GM11168 (cell line): Measurements from ENCODE around the gene NME3.

Source experiments
- in situ Hi-C: fragments of 300-500 bp; cut with MboI; formaldehyde crosslinking; loops from one replicate; pipeline ENCODE4 v1.12.0; 2022; ENCODE audit warnings: low sequenced_read_pairs; ENCODE audit not compliant: unreplicated experiment

Gene NME3

GRCh38 chr16:1732071-1732470 is 39.3 kb downstream of the NME3 start:
- in situ Hi-C loops: no loop called here

DNA sequence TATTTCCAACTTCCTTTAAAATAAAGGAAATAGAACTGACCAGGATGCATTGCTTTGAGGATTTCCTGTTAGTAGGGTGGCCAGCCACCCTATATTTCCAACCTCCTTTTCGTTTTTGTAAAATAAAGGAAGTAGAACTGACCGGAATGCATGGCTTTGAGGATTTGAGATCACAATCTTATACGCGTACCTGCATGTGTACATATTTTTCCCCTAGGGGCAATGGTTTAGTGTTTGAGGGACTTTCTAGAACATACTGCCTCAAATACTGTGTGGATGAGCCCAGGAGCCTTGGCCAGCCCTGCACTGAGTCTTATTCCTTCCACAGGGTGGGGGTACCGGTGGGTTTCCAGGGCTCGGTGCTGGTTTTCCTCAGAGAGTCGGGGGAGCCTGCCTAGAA is 39.7 kb downstream of the NME3 start:
- in situ Hi-C loops: no loop called here

GRCh38 chr16:1731073-1731472 is 40.3 kb downstream of the NME3 start:
- in situ Hi-C loops: no loop called here

- in situ Hi-C loops: no loop called here
Observed at GRCh38 chr16:1729445-1729844, 41.9 kb downstream of the NME3 start.

DNA sequence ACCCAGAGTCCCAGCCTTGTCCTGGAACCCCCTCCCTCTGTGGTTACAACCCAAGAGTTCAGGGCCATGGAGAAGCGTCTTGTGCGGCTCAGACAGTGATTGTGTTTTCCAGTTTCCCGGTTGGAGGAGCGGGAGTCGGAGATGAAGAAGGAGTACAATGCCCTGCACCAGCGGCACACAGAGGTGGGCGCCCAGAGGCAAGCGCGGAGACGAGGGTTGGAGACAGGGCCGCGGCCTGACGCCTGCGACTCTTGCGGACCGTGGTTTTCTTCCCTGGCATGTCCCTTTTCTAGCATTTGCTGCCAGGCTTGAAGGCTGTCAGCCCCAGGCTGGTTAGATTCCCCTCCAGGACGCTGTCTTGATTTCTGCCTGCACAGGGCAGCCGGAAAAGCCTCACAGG is 42.3 kb downstream of the NME3 start:
- in situ Hi-C loops: no loop called here

- in situ Hi-C loops: no loop called here
Observed at GRCh38 chr16:1727651-1728624, 43.4 kb downstream of the NME3 start.

- in situ Hi-C loops: no loop called here
Observed at GRCh38 chr16:1726661-1727502, 44.5 kb downstream of the NME3 start.

- in situ Hi-C loops: no loop called here
Observed at GRCh38 chr16:1724491-1724890, 46.9 kb downstream of the NME3 start.

- in situ Hi-C loops: no loop called here
Observed at GRCh38 chr16:1723450-1724147, 47.7 kb downstream of the NME3 start.

DNA sequence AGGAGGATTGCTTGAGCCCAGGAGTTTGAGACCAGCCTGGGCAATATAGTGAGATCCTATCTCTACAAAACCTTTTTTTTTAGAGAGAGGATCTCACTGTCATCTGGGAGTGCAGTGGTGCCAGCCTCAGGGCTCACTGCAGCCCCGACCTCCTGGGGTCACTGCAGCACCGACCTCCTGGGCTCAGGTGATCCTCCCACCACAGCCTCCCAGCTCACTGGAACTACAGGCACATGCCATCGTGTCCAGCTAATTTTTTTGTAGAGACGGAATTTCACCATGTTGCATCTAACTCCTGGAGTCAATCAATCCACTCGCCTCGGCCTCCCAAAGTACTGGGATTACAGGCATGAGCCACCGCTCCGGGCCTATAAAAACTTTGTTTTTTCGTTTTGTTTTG is 50.0 kb downstream of the NME3 start:
- in situ Hi-C loops: no loop called here
